Skeletal muscle satellite cell (primary cell): ENCODE data around the gene PHLDA3.
"Not testable (repeated sequence)": the region's sequence is repeated elsewhere in the genome, so short reads cannot be mapped to it uniquely, and the experiment has no call there.

Experiments
- H3K27me3 ChIP-seq: 2 replicates; pipeline ENCODE4 v1.7.0; 2013; ENCODE audit warnings: low read length; ENCODE audit not compliant: control insufficient read depth, insufficient read depth
- H3K36me3 ChIP-seq: 2 replicates; pipeline ENCODE4 v1.7.0; 2013; ENCODE audit warnings: mild to moderate bottlenecking, control low read depth, low read length; ENCODE audit not compliant: insufficient read depth
- H3K4me1 ChIP-seq: 2 replicates; pipeline ENCODE4 v1.7.0; 2013; ENCODE audit warnings: low read length; ENCODE audit not compliant: control insufficient read depth, insufficient read depth
- H3K4me2 ChIP-seq: 2 replicates; pipeline ENCODE4 v1.7.0; 2013; ENCODE audit warnings: mild to moderate bottlenecking, low read length
- H3K4me3 ChIP-seq: 2 replicates; pipeline ENCODE4 v1.7.0; 2013; ENCODE audit warnings: low read length
- H3K9ac ChIP-seq: 2 replicates; pipeline ENCODE4 v1.7.0; 2013; ENCODE audit warnings: mild to moderate bottlenecking, low read depth, low read length, moderate library complexity
- H3K9me3 ChIP-seq: replicated peaks from 2 replicates; pipeline ENCODE4 v1.7.0; 2013; ENCODE audit warnings: mild to moderate bottlenecking, control low read depth, low read length

The PHLDA3 gene

GRCh38 chr1:201481761-201482493, 12.9 kb upstream of the PHLDA3 start:
- Histone ChIP-seq H3K9ac (peak overlapping the region; percentile 35), H3K36me3 (peaks cover 44% of the 10 kb centered on the region), H3K4me2 (peak overlapping the region; percentile 12), H3K4me1 (peaks cover 21% of the 10 kb centered on the region), H3K4me3 (no peak overlapping the region), H3K9me3 (no peaks in the 10 kb centered on the region), H3K27me3 (no peaks in the 10 kb centered on the region)

- H3K4me1 ChIP-seq = peaks cover 24% of the 10 kb centered on the region
- peaks cover 35% of the 10 kb centered on the region for H3K36me3 ChIP-seq
- no peaks in the 10 kb centered on the region for H3K27me3 ChIP-seq
- peak overlapping the region; percentile 76 for H3K9ac ChIP-seq
- peak overlapping the region; percentile 85 for H3K4me2 ChIP-seq
- peak overlapping the region; percentile 67 for H3K4me3 ChIP-seq
- no peaks in the 10 kb centered on the region for H3K9me3 ChIP-seq
Measured at GRCh38 chr1:201481004-201481380, 12.0 kb upstream of the PHLDA3 start.

- H3K9ac ChIP-seq = peak overlapping the region; percentile 76
- peak overlapping the region; percentile 67 for H3K4me3 ChIP-seq
- no peaks in the 10 kb centered on the region for H3K9me3 ChIP-seq
- H3K36me3 ChIP-seq = peaks cover 29% of the 10 kb centered on the region
- no peaks in the 10 kb centered on the region for H3K27me3 ChIP-seq
- H3K4me2 ChIP-seq = peak overlapping the region; percentile 85
- peaks cover 28% of the 10 kb centered on the region for H3K4me1 ChIP-seq
Measured at GRCh38 chr1:201480231-201481003, 11.4 kb upstream of the PHLDA3 start.

GRCh38 chr1:201479201-201479730, 10.3 kb upstream of the PHLDA3 start:
- no peaks in the 10 kb centered on the region for H3K9me3 ChIP-seq
- no peak overlapping the region for H3K9ac ChIP-seq
- H3K4me3 ChIP-seq = no peak overlapping the region
- peaks cover 34% of the 10 kb centered on the region for H3K4me1 ChIP-seq
- peaks cover 18% of the 10 kb centered on the region for H3K36me3 ChIP-seq
- H3K27me3 ChIP-seq = no peaks in the 10 kb centered on the region
- H3K4me2 ChIP-seq = no peak overlapping the region

GRCh38 chr1:201478666-201479065, 9.7 kb upstream of the PHLDA3 start:
- Histone ChIP-seq H3K36me3 (peaks cover 12% of the 10 kb centered on the region), H3K4me1 (peaks cover 34% of the 10 kb centered on the region)
- H3K9me3 ChIP-seq, H3K9ac ChIP-seq, H3K27me3 ChIP-seq, H3K4me3 ChIP-seq, H3K4me2 ChIP-seq: not testable (repeated sequence)

GRCh38 chr1:201476670-201477344, 7.8 kb upstream of the PHLDA3 start:
- Histone ChIP-seq H3K4me1 (peaks cover 33% of the 10 kb centered on the region), H3K9me3 (no peaks in the 10 kb centered on the region), H3K4me3 (no peak overlapping the region), H3K4me2 (peak overlapping the region; percentile 20), H3K36me3 (no peaks in the 10 kb centered on the region), H3K27me3 (no peaks in the 10 kb centered on the region), H3K9ac (no peak overlapping the region)

- Histone ChIP-seq H3K4me1 (peaks cover 35% of the 10 kb centered on the region), H3K4me3 (no peak overlapping the region)
Measured at GRCh38 chr1:201475915-201476669, 7.1 kb upstream of the PHLDA3 start.

GRCh38 chr1:201475130-201475529, 6.1 kb upstream of the PHLDA3 start:
- Histone ChIP-seq H3K4me3 (no peak overlapping the region), H3K27me3 (no peaks in the 10 kb centered on the region), H3K9ac (no peak overlapping the region), H3K9me3 (no peaks in the 10 kb centered on the region), H3K36me3 (no peaks in the 10 kb centered on the region), H3K4me1 (peaks cover 28% of the 10 kb centered on the region), H3K4me2 (no peak overlapping the region)

More at GRCh38 chr1:201475915-201476669, 7.1 kb upstream of the PHLDA3 start:
- Histone ChIP-seq H3K9me3 (no peaks in the 10 kb centered on the region), H3K36me3 (no peaks in the 10 kb centered on the region), H3K9ac (no peak overlapping the region), H3K4me2 (peak overlapping the region; percentile 20), H3K27me3 (no peaks in the 10 kb centered on the region)

- H3K9ac ChIP-seq = no peak overlapping the region
- H3K4me3 ChIP-seq = no peak overlapping the region
- no peak overlapping the region for H3K4me2 ChIP-seq
- no peaks in the 10 kb centered on the region for H3K27me3 ChIP-seq
- peaks cover 1% of the 10 kb centered on the region for H3K36me3 ChIP-seq
- no peaks in the 10 kb centered on the region for H3K9me3 ChIP-seq
- peaks cover 36% of the 10 kb centered on the region for H3K4me1 ChIP-seq
Measured at GRCh38 chr1:201473296-201473695, 4.3 kb upstream of the PHLDA3 start.

- H3K4me2 ChIP-seq, H3K9me3 ChIP-seq, H3K36me3 ChIP-seq, H3K27me3 ChIP-seq, H3K9ac ChIP-seq, H3K4me3 ChIP-seq: not testable (repeated sequence)
- H3K4me1 ChIP-seq = peaks cover 36% of the 10 kb centered on the region
Measured at GRCh38 chr1:201472321-201472720, 3.3 kb upstream of the PHLDA3 start.

- H3K9ac ChIP-seq = no peak overlapping the region
- H3K36me3 ChIP-seq = peaks cover 10% of the 10 kb centered on the region
- H3K27me3 ChIP-seq = no peaks in the 10 kb centered on the region
- peaks cover 37% of the 10 kb centered on the region for H3K4me1 ChIP-seq
- H3K9me3 ChIP-seq = no peaks in the 10 kb centered on the region
- H3K4me2 ChIP-seq = no peak overlapping the region
- no peak overlapping the region for H3K4me3 ChIP-seq
Measured at GRCh38 chr1:201471772-201472171, 2.8 kb upstream of the PHLDA3 start.
